NCI-H345 treated with DMSO at 0.1 percent for 48 hours (cell line): Measurements from ENCODE around the gene AGTPBP1.

Experiments
- DNase-seq: peaks from one replicate; lab custom pipeline; 2025; ENCODE audit not compliant: unreplicated experiment; lab: John Stamatoyannopoulos, UW

Gene AGTPBP1

GRCh38 chr9:85553475-85553874, 188.3 kb downstream of the AGTPBP1 start:
- DNase-seq: no peak

- DNase-seq: no peak
These were observed 194.2 kb downstream of the AGTPBP1 start for GRCh38 chr9:85547599-85547998.

GRCh38 chr9:85543196-85543595, 198.6 kb downstream of the AGTPBP1 start:
- DNase-seq: no peak

- no peak for DNase-seq
These were observed 199.9 kb downstream of the AGTPBP1 start for GRCh38 chr9:85541876-85542275.

GRCh38 chr9:85536514-85536913, 205.2 kb downstream of the AGTPBP1 start:
- DNase-seq: no peak

GRCh38 chr9:85536076-85536475, 205.7 kb downstream of the AGTPBP1 start:
- DNase-seq: no peak

- no peak for DNase-seq
These were observed 207.4 kb downstream of the AGTPBP1 start for GRCh38 chr9:85534340-85534739.

GRCh38 chr9:85533538-85533937, 208.2 kb downstream of the AGTPBP1 start:
- DNase-seq: no peak

GRCh38 chr9:85530721-85531120, 211.0 kb downstream of the AGTPBP1 start:
- no peak for DNase-seq

- no peak for DNase-seq
These were observed 213.1 kb downstream of the AGTPBP1 start for GRCh38 chr9:85528607-85529006.

GRCh38 chr9:85528142-85528541, 213.6 kb downstream of the AGTPBP1 start:
- DNase-seq: no peak

GRCh38 chr9:85527331-85528020, 214.3 kb downstream of the AGTPBP1 start:
- DNase-seq: no peak

- DNase-seq: no peak
These were observed 217.2 kb downstream of the AGTPBP1 start for GRCh38 chr9:85524531-85524930.

GRCh38 chr9:85523202-85523601, 218.6 kb downstream of the AGTPBP1 start:
- no peak for DNase-seq

GRCh38 chr9:85522459-85523092, 219.2 kb downstream of the AGTPBP1 start:
- peak; percentile 28 for DNase-seq

- DNase-seq: no peak
These were observed 220.2 kb downstream of the AGTPBP1 start for GRCh38 chr9:85521371-85522197.

GRCh38 chr9:85516976-85517637, 224.6 kb downstream of the AGTPBP1 start:
- no peak for DNase-seq

- DNase-seq: no peak
These were observed 225.3 kb downstream of the AGTPBP1 start for GRCh38 chr9:85516455-85516854.

GRCh38 chr9:85515021-85515420, 226.7 kb downstream of the AGTPBP1 start:
- DNase-seq: no peak

- no peak for DNase-seq
These were observed 227.5 kb downstream of the AGTPBP1 start for GRCh38 chr9:85514256-85514655.

- no peak for DNase-seq
These were observed 230.0 kb downstream of the AGTPBP1 start for GRCh38 chr9:85511746-85512145.
